Measurements from ENCODE around the gene SLC24A3. TPM values are rescaled to one million over a fixed set of nuclear protein-coding genes. Genes with fewer than 3 reads are reported as not detected.

SLC24A3 gene
- total and polyA plus RNA-seq, 4 donors = 1.9 to 8.4 (median 5.8) TPM

- H3K4me3 ChIP-seq = no peak overlapping the region
- WGBS, 2 donors = 90 to 91% methylated on average over 5 of the region's 5 CpGs
- H3K36me3 ChIP-seq (ENCODE audit: control insufficient read depth in 4 of 4, insufficient read depth in 4 of 4, low read length in 4 of 4) = no peaks in the 10 kb centered on the region
- no peak for ATAC-seq (ENCODE audit: insufficient read depth, low FRiP score)
- H3K9ac ChIP-seq (ENCODE audit: insufficient read depth in 1 of 2, low read length in 2 of 2) = no peak overlapping the region
- no peak for DNase-seq
- no peaks in the 10 kb centered on the region for H3K9me3 ChIP-seq (ENCODE audit: control insufficient read depth in 4 of 4, insufficient read depth in 3 of 4, low read length in 3 of 4)
- H3K27ac ChIP-seq (ENCODE audit: low read depth in 1 of 2, low read length in 1 of 2) = no peak overlapping the region
- peaks cover 0 to 4% (median 0%) of the 10 kb centered on the region in 3 donors for H3K27me3 ChIP-seq (ENCODE audit: control insufficient read depth in 3 of 3, insufficient read depth in 3 of 3, low read length in 2 of 3)
- no peak for TF ChIP-seq CTCF (IDR thresholded peaks at IDR 0.05; ENCODE audit: control extremely low read depth, extremely low read depth)
- peaks cover 0 to 43% (median 16%) of the 10 kb centered on the region in 5 donors for H3K4me1 ChIP-seq (ENCODE audit: control insufficient read depth in 5 of 5, insufficient read depth in 5 of 5, low read length in 5 of 5)
Observed at GRCh38 chr20:19430641-19431315, 218.3 kb downstream of the SLC24A3 start.

- ATAC-seq (ENCODE audit: insufficient read depth, low FRiP score) = no peak
- Histone ChIP-seq H3K4me1 (ENCODE audit: control insufficient read depth in 5 of 5, insufficient read depth in 5 of 5, low read length in 5 of 5) (peaks cover 0 to 38% (median 14%) of the 10 kb centered on the region in 5 donors), H3K9me3 (ENCODE audit: control insufficient read depth in 4 of 4, insufficient read depth in 3 of 4, low read length in 3 of 4) (no peaks in the 10 kb centered on the region), H3K27ac (ENCODE audit: low read depth in 1 of 2, low read length in 1 of 2) (no peak overlapping the region), H3K36me3 (ENCODE audit: control insufficient read depth in 4 of 4, insufficient read depth in 4 of 4, low read length in 4 of 4) (no peaks in the 10 kb centered on the region), H3K4me3 (no peak overlapping the region), H3K27me3 (ENCODE audit: control insufficient read depth in 3 of 3, insufficient read depth in 3 of 3, low read length in 2 of 3) (peaks cover 0 to 4% (median 0%) of the 10 kb centered on the region in 3 donors), H3K9ac (ENCODE audit: insufficient read depth in 1 of 2, low read length in 2 of 2) (no peak overlapping the region)
- WGBS, 2 donors = 74 to 85% methylated on average over 4 of the region's 4 CpGs
- TF ChIP-seq CTCF (IDR thresholded peaks at IDR 0.05; ENCODE audit: control extremely low read depth, extremely low read depth) = no peak
- no peak for DNase-seq
Observed at GRCh38 chr20:19431316-19431700, 218.9 kb downstream of the SLC24A3 start.

- H3K9me3 ChIP-seq (ENCODE audit: control insufficient read depth in 4 of 4, insufficient read depth in 3 of 4, low read length in 3 of 4) = no peaks in the 10 kb centered on the region
- ATAC-seq (ENCODE audit: insufficient read depth, low FRiP score) (no peak), DNase-seq (no peak)
- 79 to 89% methylated on average over 2 of the region's 2 CpGs for WGBS, 2 donors
- H3K4me3 ChIP-seq = no peak overlapping the region
- H3K27me3 ChIP-seq (ENCODE audit: control insufficient read depth in 3 of 3, insufficient read depth in 3 of 3, low read length in 2 of 3) = peaks cover 0 to 4% (median 0%) of the 10 kb centered on the region in 3 donors
- TF ChIP-seq CTCF (IDR thresholded peaks at IDR 0.05; ENCODE audit: control extremely low read depth, extremely low read depth) = no peak
- H3K27ac ChIP-seq (ENCODE audit: low read depth in 1 of 2, low read length in 1 of 2) = no peak overlapping the region
- no peak overlapping the region for H3K9ac ChIP-seq (ENCODE audit: insufficient read depth in 1 of 2, low read length in 2 of 2)
- no peaks in the 10 kb centered on the region for H3K36me3 ChIP-seq (ENCODE audit: control insufficient read depth in 4 of 4, insufficient read depth in 4 of 4, low read length in 4 of 4)
- peaks cover 0 to 32% (median 9%) of the 10 kb centered on the region in 5 donors for H3K4me1 ChIP-seq (ENCODE audit: control insufficient read depth in 5 of 5, insufficient read depth in 5 of 5, low read length in 5 of 5)
Observed at GRCh38 chr20:19431906-19432305, 219.5 kb downstream of the SLC24A3 start.

Data from lung (tissue), 12 donors.